ENCODE results near the gene ZHX3.
"Not testable (repeated sequence)": the region's sequence is repeated elsewhere in the genome, so short reads cannot be mapped to it uniquely, and the experiment has no call there.

ZHX3 gene

DNA sequence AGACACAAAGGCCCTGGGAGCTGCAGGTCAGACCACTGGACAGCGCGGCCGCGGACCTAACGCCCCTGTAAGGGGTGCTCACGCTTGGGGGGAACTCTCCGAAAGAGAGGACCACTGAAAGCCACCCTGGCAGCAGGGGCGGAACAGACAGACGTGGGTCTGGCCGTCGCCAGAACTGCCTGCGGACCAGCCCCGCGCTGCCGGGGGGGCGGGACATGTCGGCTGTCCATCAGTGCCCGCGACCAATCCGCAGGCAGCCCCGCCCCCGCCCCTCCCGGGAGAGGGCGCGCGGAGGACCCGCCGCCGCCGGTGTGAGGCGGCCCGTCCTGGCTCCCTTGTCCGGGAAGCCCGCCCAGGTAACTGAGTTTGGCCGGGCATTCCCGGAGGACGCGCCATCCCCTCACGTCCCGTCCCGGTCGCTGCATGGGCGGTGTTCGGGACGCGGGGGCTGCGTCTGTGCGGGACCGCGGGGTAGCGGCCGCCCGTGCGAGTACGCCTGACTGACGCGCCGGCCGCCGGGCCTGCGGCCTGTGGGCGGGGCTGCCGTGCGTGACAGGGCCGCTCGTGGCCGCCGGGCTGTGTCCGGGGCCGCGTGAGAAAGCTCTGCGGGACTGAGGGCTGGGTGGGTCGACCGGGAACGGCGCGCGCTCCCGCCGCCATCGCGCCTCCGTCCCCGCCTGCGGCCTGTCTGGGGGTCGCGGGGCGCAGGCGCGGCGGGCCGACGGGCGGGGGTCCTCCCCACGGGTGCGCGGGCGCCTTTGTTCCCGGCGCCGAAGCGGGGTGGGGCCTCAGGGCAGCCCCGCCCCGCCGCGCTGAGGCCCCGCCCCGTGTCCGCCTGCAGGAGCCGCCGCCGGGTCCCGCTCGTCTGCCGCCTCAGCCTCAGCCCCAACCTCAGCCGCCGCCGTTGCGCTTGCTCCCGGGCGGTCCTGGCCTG, 180.6 kb downstream of the ZHX3 start, which contains the start of gene PLCG1:
Gene PLCG1 (plus strand): TSS at position 864 of the 934 bp plus-strand sequence. CDS start 99 bp downstream, outside the sequence.
- Histone ChIP-seq H3K9me3 (ENCODE audit: control insufficient read depth, low read depth, low read length) (no peaks in the 10 kb centered on the region), H3K36me3 (ENCODE audit: control insufficient read depth, low read depth, low read length) (no peaks in the 10 kb centered on the region), H3K9ac (ENCODE audit: low read length) (peak within 1 kb of the TSS; percentile 93), H3K27me3 (ENCODE audit: control insufficient read depth, insufficient read depth, low read length) (peaks cover 10% of the 10 kb centered on the region), H3K4me3 (ENCODE audit: low read length) (peak within 1 kb of the TSS; percentile 85), H3K27ac (ENCODE audit: low read length) (peak within 1 kb of the TSS; percentile 58), H3K4me1 (ENCODE audit: control insufficient read depth, low read depth, low read length) (peaks cover 43% of the 10 kb centered on the region)

DNA sequence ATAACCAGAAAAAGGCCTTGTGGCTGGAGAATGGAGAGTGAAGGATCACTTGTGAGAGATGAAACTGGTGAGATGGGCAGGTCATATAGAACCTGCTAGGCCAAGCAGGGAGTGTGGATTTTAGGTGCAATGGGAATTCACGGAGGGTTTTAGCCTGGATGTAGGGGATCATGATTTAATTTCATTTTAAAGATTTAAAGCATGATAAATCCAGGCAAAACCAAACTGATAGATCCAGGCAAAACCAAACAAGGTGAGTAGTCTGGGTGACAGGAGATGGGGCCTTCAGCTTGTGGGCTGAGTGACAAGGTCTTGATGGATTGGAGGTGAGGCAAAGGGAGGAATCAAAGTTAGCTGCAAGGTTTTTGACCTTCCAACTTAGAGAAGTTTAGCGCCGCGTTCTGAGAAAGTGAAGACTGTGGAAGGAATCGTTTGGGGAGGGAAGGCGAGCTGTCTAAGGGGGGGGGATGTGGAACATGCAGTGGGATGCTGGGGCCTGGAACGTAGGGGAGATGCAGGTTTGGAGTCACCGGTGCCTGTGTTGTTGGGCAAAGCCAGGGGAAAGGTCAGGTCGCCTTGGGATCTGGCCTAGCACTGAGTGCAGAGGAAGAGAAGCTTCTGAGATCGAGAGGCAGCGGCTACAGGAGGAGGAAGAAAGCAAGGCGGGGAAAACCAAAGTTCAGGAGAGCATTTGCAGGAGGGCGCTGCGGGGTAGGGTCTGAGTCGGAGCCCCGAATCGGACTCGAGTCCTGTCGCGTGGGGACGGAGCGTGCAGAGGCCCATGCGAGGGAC, 181.4 kb downstream of the ZHX3 start:
- peaks cover 40% of the 10 kb centered on the region for H3K4me1 ChIP-seq (ENCODE audit: control insufficient read depth, low read depth, low read length)
- H3K4me3 ChIP-seq (ENCODE audit: low read length): peak overlapping the region; percentile 70
- no peaks in the 10 kb centered on the region for H3K9me3 ChIP-seq (ENCODE audit: control insufficient read depth, low read depth, low read length)
- peaks cover 10% of the 10 kb centered on the region for H3K27me3 ChIP-seq (ENCODE audit: control insufficient read depth, insufficient read depth, low read length)
- H3K27ac ChIP-seq (ENCODE audit: low read length): no peak overlapping the region
- H3K9ac ChIP-seq (ENCODE audit: low read length): peak overlapping the region; percentile 83
- no peaks in the 10 kb centered on the region for H3K36me3 ChIP-seq (ENCODE audit: control insufficient read depth, low read depth, low read length)

DNA sequence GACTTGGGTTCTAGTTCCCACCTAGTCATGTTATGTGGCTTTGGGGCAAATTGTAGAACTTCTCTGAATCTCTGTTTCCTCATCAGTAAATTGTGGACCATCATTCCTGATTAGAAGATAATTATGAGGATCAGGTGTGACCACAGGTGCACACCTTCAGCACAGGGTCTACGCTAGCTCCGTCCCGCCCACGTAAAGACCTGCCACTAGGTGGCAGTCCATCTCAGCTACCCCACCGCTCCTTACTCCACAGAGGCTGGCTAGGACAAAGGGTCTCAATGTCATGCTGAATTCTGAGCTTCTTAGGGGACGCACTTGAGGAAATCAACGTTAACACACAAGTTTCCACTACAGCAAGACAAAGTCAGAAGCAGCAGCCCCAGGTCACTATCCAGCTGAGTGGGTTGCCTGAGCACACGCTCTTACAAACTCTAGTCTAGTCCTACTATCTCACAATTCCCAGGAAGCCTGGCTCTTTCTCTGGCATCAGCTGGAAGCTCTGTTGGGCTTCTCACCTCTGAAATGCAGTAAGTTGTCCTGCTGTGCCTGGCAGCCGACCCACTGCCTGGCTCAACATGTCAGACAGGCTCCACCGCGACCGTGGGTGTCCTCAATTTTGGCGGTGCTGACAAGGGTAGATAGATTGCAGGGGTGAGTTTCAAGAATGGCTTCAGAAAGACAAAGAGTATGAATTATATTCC, 182.2 kb downstream of the ZHX3 start:
- Histone ChIP-seq H3K27ac (ENCODE audit: low read length) (no peak overlapping the region), H3K9me3 (ENCODE audit: control insufficient read depth, low read depth, low read length) (no peaks in the 10 kb centered on the region), H3K4me1 (ENCODE audit: control insufficient read depth, low read depth, low read length) (peaks cover 32% of the 10 kb centered on the region), H3K36me3 (ENCODE audit: control insufficient read depth, low read depth, low read length) (no peaks in the 10 kb centered on the region), H3K27me3 (ENCODE audit: control insufficient read depth, insufficient read depth, low read length) (peaks cover 10% of the 10 kb centered on the region), H3K4me3 (ENCODE audit: low read length) (peak overlapping the region; percentile 24), H3K9ac (ENCODE audit: low read length) (no peak overlapping the region)

DNA sequence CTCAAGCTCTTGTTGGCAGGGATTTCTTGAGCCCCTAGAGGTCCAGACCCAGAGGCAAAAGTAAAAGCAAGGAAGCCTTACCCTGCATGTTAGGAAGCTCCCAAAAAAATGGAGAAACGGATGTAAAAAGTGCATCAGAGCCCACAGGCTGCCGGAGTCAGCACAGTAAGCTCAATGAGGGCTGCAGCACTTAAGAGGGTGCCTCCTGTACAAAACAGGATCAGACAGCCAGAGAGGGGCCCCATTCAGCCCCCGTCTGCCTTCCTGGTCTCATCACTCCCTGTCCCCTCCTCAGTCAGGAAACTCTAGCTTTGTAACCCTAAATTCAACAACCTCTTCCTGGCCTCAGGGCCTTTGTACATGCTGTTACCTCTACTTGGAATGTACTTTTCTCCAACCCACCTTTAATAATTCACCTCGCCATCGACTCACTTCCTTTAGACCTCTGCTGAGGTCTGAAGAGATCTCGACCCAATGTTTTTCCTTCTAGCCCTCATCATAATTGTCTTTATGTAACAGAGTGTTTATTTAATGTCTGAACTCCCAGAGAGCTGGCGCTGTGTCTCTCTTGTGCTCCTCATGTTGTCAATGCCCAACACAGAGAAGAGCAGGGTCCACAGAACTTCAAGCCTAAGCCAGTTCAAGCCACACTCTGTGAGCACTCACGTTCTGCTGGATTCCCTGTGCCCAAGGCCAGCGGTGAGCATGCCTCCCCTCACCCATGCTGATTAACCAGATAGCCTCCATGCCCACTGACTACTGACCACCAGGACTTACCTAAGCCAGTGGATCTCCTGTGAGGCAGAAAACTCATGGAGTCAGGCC, 183.0 kb downstream of the ZHX3 start:
- no peak overlapping the region for H3K27ac ChIP-seq (ENCODE audit: low read length)
- H3K4me1 ChIP-seq (ENCODE audit: control insufficient read depth, low read depth, low read length): peaks cover 25% of the 10 kb centered on the region
- H3K4me3 ChIP-seq (ENCODE audit: low read length): no peak overlapping the region
- no peaks in the 10 kb centered on the region for H3K9me3 ChIP-seq (ENCODE audit: control insufficient read depth, low read depth, low read length)
- H3K36me3 ChIP-seq (ENCODE audit: control insufficient read depth, low read depth, low read length): no peaks in the 10 kb centered on the region
- peaks cover 10% of the 10 kb centered on the region for H3K27me3 ChIP-seq (ENCODE audit: control insufficient read depth, insufficient read depth, low read length)
- H3K9ac ChIP-seq (ENCODE audit: low read length): no peak overlapping the region

DNA sequence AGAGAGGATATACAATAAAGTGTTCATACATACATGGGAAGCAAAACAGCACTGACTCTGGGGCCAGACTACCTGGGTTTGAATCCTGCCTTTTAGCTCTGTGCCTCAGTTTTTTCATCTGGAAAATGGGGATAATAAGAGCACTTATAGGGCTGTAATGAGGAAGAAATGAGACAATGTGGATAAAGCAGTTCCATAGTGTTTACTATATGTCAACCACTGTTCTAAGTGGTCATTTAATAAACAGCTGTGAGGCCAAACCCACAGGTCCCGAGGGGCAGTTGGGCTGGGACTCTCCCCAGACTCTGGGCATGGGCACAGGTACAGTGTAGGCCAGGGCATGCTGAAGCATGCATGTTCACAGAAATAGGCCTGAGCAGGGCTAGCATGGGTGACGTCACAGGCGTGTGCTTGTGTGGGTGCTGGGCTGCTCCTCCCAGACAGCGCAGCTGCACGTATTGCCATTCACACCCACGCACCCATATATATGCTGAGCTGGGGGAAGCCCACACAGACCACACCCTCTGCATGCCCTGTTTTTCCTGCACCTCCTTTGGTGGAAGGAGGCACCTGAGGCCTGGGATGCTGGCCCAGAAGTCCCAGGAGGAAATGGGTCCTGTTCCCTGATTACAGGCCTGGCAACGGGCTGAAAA, 183.7 kb downstream of the ZHX3 start:
- H3K9me3 ChIP-seq (ENCODE audit: control insufficient read depth, low read depth, low read length): no peaks in the 10 kb centered on the region

DNA sequence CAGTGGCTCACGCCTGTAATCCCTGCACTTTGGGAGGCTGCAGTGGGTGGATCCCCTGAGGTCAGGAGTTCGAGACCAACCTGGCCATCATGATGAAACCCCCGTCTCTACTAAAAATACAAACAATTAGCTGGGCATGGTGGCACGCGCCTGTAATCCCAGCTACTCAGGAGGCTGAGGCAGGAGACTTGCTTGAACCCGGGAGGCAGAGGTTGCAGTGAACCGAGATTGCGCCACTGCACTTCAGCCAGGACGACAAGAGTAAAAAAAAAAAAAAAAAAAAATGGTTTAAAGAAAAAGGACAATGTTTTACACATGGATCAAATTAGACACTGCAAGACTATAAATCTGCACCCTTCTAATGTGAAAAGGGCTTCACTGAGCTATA, 185.1 kb downstream of the ZHX3 start:
- not testable (repeated sequence) for H3K27ac ChIP-seq (ENCODE audit: low read length); H3K9me3 ChIP-seq (ENCODE audit: control insufficient read depth, low read depth, low read length); H3K36me3 ChIP-seq (ENCODE audit: control insufficient read depth, low read depth, low read length); H3K9ac ChIP-seq (ENCODE audit: low read length); H3K27me3 ChIP-seq (ENCODE audit: control insufficient read depth, insufficient read depth, low read length); H3K4me3 ChIP-seq (ENCODE audit: low read length)
- peaks cover 16% of the 10 kb centered on the region for H3K4me1 ChIP-seq (ENCODE audit: control insufficient read depth, low read depth, low read length)

More for the DNA sequence above, 183.7 kb downstream of the ZHX3 start:
- H3K27ac ChIP-seq (ENCODE audit: low read length): no peak overlapping the region
- no peak overlapping the region for H3K9ac ChIP-seq (ENCODE audit: low read length)
- no peaks in the 10 kb centered on the region for H3K36me3 ChIP-seq (ENCODE audit: control insufficient read depth, low read depth, low read length)
- no peak overlapping the region for H3K4me3 ChIP-seq (ENCODE audit: low read length)
- H3K27me3 ChIP-seq (ENCODE audit: control insufficient read depth, insufficient read depth, low read length): peaks cover 10% of the 10 kb centered on the region
- peaks cover 17% of the 10 kb centered on the region for H3K4me1 ChIP-seq (ENCODE audit: control insufficient read depth, low read depth, low read length)

DNA sequence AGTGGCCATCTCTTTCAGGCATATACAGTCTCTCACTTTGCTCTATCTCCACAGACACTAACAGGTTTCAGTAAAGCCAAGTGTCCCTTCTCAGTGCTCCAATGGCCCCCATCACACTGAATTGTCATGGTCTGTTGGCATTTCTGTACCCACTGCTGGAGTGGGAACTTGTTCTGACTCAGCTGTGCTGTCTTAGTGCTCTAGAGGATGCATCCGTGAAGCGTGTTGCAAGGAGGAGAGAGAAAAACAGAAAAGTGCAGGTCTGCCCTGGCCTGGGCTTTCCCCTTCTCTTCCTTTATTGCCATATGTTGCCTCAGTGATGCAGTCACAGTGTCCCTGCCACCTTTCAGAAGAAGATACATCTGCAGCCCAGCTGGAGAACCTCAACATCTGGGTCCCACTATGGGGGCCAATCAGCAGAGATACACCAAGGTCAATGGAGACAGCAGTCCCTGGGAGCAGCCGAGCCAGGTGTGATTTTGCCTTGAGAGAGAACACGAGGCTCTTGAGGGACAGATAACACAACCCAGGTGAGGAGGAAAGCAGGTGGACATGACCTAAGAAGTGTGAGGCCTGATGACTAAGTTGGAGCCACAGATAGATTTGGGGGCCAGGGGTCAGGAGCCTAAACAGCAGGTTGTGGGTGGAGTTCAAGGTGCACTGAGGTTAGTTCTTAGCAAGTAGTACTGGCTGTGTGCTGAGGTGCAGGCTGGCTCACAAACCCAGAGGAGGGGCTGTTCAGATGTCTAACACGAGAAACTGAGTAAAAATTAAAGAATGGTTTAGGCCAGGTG, 185.7 kb downstream of the ZHX3 start:
- peaks cover 16% of the 10 kb centered on the region for H3K4me1 ChIP-seq (ENCODE audit: control insufficient read depth, low read depth, low read length)
- peaks cover 3% of the 10 kb centered on the region for H3K36me3 ChIP-seq (ENCODE audit: control insufficient read depth, low read depth, low read length)

More for the DNA sequence above, 185.7 kb downstream of the ZHX3 start:
- Histone ChIP-seq H3K9me3 (ENCODE audit: control insufficient read depth, low read depth, low read length) (no peaks in the 10 kb centered on the region), H3K9ac (ENCODE audit: low read length) (no peak overlapping the region), H3K27ac (ENCODE audit: low read length) (no peak overlapping the region), H3K27me3 (ENCODE audit: control insufficient read depth, insufficient read depth, low read length) (peaks cover 10% of the 10 kb centered on the region), H3K4me3 (ENCODE audit: low read length) (no peak overlapping the region)

Measured in iPS-18a (cell line).